NCI-H2196 treated with DMSO at 0.1 percent for 48 hours (cell line): ENCODE measurements around the gene TXNDC8.
"Not testable (repeated sequence)": the region's sequence is repeated elsewhere in the genome, so short reads cannot be mapped to it uniquely, and the experiment has no call there.

Experiments
- DNase-seq: peaks from one replicate; lab custom pipeline; 2025; ENCODE audit not compliant: unreplicated experiment; lab: John Stamatoyannopoulos, UW

TXNDC8 gene

GRCh38 chr9:110328763-110329162 lies 8.9 kb downstream of the TXNDC8 start:
- no peak for DNase-seq

DNA sequence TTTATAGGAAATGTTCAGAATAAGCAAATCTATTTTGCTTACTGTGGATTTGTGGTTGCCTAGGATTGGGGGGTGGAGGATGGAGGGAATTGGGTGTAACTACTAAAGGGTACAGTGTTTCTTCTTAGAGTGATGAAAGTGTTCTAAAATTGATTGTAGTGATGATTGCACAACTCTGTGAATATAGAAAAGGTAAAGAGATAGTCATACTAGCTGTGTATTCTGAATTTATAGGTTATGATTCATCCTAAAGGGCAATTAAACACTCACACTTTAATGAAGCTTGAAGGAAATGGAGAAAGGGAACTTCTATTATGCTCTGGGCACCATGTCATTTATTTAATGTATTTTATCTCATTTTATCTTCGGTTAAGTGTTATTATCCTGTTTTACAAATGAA lies 9.9 kb downstream of the TXNDC8 start:
- DNase-seq = no peak

GRCh38 chr9:110323818-110324217 lies 13.8 kb downstream of the TXNDC8 start:
- no peak for DNase-seq

- DNase-seq = no peak
Measured at GRCh38 chr9:110320651-110321445, 16.8 kb downstream of the TXNDC8 start.

GRCh38 chr9:110319781-110320492 lies 17.7 kb downstream of the TXNDC8 start:
- DNase-seq = no peak

DNA sequence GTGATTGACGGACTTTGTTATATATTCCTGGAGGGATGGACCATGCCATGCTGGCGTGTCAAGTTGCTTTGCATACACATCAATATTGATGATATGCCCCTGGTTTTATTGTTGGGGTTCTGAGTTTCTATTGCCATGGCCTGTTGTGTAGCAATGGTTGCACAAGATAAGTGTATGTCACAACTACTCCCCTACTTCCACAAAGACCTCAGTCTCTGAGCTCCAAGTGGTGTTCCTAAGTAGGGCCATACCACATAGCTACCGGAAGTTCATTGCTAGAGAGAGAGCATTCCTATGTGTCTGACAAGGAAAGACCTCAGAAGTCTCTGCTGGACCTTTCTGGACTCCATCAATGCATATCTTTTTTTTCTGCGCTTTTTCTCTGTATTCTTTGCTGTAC lies 19.8 kb downstream of the TXNDC8 start:
- DNase-seq = no peak

DNA sequence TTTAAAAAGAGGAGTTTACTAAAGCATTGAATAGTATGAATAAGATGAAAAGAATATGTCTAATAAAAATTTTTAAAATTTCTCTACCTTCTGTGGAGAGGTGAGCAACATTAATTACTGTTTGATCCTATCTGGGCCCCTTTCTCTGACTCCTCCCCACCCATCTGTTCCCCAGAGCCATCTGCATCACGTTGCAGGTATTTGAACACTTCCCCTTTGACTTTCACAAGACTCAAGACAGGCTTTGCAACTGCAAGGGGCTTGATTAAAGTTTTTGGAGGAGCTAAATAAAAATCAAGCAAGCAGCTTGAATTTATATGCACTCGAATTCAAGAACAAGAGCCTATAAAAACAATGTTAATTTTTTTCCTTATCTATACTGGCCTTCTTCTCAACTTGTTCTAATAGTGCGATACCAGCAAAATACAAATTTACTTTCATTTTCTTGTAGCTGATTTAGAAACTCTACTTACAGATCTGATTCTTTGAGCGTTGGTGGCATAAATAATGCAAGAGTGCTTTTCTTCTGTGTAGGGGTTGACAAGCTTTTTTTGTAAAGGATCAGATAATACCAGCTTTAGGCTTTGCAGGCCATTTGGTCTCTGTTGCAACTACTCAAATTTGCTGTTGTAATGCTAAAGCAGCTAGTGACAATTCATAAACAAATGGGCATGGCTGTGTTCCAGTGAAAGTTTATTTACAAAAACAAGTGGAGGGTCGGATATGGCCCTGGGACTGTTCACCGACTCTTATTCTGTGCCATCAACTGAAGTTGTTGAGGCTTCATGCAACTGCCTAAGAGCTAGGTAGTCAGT lies 21.2 kb downstream of the TXNDC8 start:
- DNase-seq = no peak

DNA sequence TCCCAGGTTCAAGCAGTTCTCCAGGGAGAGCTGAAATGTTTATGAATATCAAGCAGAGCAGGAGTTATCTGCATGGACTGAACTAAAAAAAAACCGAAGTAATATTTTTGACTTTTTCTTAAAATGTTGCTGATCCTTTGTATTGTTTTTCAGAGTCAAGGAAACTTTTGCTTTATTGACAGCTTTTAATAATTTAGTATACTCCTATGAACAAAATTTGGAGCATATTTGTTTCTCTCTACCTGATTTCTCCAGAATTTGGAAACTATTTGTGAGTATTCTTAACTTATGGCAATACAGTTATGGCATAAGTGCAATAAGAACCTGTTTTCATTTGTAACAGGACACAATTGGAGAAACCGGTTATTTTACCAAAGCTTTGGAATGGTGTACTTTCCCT lies 25.7 kb downstream of the TXNDC8 start:
- not testable (repeated sequence) for DNase-seq

- DNase-seq = no peak
Measured at GRCh38 chr9:110309681-110310080, 28.0 kb downstream of the TXNDC8 start.

GRCh38 chr9:110308633-110309038 lies 29.0 kb downstream of the TXNDC8 start:
- no peak for DNase-seq

- no peak for DNase-seq
Measured at GRCh38 chr9:110307191-110307590, 30.5 kb downstream of the TXNDC8 start.

- DNase-seq = no peak
Measured at GRCh38 chr9:110303133-110303532, 34.5 kb downstream of the TXNDC8 start.

- DNase-seq = no peak
Measured at GRCh38 chr9:110298043-110298605, 39.5 kb downstream of the TXNDC8 start.

DNA sequence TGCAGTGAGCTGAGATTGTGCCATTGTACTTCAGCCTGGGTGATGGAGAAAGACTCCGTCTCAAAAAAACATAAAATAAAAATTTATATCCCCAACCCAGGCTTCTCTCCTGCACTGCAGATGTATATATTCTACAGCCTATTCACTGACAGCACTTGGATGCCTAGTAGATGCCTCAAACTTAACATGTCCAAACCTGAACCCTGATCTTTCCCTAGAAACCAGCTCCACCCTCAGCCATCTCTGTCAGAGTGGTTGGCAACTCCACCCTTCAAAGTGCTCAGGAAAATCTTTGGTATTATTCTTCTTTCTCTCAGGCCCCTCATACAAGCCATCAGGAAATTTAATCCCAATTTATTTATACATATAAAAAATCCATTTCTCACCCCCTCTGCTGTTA lies 44.4 kb downstream of the TXNDC8 start:
- DNase-seq = no peak

DNA sequence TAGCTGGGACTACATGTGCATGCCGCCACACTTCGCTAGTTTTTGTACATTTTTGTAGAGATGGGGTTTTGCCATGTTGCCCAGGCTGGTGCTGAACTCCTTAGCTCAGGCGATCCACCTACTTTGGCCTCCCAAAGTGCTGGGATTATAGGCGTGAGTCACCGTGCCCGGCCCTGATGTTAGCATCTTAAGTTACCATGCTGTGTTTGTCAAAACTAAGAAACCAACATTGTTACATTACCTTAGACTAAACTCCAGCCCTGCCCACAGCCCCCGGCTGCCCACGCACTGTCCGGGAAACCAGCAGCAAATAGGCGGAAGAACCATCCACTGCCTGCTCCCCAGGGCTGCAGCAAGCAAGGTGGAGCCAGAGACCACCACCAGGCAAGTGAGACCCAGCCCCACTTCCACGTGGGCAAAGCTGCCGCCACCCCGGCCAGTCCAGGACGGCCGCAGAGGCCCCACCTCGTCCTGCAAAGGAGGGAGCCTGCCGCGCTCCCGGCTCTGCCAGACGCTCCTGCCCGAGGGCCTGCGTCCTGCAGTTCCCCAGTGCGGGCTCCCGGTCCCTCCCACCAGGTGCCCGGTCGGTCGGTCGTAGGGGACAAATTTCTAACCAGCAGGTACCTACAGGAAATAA lies 45.6 kb downstream of the TXNDC8 start:
- DNase-seq = no peak

DNA sequence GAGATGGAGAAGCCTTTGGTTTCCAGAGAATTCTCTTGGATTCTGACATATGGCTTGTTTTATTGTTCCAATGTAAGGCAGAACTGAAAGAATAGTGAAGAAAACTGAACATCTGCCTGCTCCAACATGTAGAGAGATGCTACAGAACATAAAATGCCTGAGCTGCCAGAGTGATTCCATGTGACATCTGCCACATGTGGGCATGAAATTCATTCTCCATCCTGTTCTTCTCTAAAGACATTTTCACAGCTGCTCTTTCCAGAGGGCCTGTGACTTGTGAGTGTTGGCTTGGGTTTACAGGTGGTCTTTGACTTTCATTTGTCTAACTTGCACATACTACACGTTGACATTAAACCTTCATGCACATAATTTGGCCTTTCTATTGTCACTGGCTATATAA lies 47.7 kb downstream of the TXNDC8 start:
- no peak for DNase-seq

DNA sequence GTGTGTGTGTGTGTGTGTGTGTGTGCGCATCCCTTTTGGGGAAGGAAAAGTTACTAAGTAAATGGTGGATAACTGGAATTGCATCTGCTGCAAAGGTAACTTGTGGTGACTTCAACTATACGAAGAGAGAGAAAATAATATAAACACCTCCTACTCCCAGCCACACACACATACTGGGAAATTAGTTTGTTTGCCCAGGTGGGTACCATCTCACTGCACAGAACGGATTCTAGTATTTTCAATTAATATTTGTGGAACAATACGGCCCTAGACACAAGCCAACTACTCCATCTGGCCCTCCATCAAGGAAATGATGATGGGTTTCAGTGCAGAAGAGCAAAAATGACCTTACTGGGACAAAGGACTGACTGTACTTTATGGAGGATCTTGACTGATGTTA lies 49.2 kb downstream of the TXNDC8 start:
- no peak for DNase-seq

- no peak for DNase-seq
Measured at GRCh38 chr9:110287289-110287680, 50.4 kb downstream of the TXNDC8 start.

DNA sequence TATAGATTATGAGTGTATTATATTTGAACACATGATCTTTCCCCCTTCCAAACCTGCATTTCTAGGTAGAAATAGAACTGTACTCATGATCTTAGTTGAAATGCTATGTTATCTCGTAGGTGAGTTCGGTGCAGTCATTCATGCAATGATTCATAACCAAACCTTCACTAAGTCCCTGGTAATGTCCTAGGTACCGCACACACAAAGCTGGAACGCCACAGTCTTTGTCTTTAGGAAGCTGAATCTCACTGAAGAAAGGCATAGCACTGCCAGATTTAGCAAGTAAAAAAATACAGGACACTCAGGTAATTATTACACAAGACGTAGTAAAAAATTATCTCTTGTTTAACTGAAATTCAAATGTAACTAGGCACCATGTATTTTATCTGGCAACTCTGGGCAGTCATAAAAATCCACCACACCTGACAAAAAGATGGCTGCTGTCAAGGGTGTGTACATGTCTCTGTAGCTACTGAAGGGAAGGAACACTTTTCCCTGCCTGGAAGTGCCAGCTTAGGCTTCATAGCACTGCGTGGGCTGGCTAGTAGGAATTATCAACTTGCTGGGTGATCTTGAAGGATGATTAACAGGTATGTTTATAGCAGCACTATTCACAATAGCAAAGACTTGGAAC lies 53.3 kb downstream of the TXNDC8 start:
- no peak for DNase-seq

DNA sequence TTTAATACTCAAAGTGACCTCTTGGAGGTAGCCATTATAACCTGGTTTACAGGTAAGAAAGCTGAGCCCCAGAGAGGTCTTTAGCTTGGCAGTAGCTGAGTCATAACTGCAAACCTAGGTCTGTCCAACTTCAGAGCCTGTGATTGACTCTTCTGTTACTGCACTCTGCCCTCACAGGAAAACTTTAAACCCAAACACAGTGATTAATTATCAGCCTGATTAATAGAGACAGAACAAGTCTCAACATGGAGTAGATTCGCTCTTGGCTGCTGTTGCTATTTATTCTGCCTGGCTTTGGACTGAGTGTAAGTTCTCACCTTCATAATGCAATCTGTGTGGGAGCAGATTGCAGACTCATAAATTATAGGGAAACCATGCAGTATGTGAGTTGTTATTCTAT lies 53.9 kb downstream of the TXNDC8 start:
- no peak for DNase-seq

DNA sequence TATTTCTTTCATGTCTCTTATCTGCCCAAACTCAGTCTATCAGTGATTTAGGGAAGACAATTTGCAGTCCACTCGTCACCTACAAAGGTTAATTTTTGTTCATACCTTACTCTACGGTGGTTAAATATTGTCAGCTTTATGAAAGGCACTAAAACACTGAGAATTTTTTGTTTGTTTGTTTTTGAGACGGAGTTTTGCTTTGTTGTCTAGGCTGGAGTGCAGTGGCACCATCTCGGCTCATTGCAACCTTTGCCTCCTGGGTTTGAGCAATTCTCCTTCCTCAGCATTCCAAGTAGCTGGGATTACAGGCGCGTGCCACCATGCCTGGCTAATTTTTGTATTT lies 55.0 kb downstream of the TXNDC8 start:
- no peak for DNase-seq
